ENCODE results near the gene SEMA3C.

Gene SEMA3C

DNA sequence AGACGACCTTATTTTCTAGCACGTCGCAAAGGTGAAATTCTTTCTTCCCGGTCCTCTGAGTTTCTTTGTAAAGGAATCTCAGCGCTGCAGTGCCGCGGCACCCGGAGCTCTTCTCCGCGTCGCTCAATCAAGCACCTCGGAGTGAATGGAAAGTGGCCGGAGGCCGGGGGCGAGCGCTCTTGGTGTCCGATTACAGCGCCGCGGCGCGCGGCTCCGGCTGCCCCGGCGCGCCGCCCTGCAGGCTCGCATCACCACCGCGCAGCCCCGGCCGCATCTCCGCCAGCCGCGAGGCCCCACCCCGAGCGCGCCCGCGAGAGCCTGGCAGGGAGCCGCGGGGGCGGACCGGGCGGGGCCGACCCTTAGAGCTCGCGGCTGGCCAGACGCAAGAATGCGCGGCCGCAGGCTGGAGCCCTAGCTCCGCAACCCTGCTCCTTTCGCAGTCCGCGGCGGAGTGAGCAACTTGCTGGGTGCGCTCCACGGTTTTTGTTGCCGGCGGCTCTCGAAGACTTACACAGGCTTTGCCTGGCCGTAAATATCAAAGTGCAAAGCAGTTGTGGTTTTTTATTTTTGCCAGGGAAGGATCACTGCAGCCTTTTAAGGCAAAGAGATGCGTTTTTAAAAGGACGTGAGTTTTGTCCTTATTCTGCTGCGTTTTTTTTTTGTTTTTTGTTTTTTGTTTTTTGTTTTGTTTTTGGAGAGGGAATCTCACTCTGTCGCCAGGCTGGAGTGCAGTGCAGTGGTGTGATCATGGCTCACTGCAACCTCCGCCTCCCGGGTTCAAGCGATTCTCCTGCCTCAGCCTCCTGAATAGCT is at the start of gene SEMA3C:
TSS of gene SEMA3C (minus strand) at position 143 of the 813 bp plus-strand sequence. CDS start 2,270 bp downstream, outside the sequence.
- in situ Hi-C loops (cut with MboI; ENCODE audit: low pct_unique_long_range_greater_than_20kb, low sequenced_read_pairs, unreplicated experiment), result no loop called here
- peak; percentile 72 for DNase-seq (ENCODE audit: low spot score)
- TF ChIP-seq, protein P1, sequence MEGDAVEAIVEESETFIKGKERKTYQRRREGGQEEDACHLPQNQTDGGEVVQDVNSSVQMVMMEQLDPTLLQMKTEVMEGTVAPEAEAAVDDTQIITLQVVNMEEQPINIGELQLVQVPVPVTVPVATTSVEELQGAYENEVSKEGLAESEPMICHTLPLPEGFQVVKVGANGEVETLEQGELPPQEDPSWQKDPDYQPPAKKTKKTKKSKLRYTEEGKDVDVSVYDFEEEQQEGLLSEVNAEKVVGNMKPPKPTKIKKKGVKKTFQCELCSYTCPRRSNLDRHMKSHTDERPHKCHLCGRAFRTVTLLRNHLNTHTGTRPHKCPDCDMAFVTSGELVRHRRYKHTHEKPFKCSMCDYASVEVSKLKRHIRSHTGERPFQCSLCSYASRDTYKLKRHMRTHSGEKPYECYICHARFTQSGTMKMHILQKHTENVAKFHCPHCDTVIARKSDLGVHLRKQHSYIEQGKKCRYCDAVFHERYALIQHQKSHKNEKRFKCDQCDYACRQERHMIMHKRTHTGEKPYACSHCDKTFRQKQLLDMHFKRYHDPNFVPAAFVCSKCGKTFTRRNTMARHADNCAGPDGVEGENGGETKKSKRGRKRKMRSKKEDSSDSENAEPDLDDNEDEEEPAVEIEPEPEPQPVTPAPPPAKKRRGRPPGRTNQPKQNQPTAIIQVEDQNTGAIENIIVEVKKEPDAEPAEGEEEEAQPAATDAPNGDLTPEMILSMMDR (IDR thresholded peaks at IDR 0.05; ENCODE audit: extremely low read depth, insufficient read depth, missing control alignments), result no peak

DNA sequence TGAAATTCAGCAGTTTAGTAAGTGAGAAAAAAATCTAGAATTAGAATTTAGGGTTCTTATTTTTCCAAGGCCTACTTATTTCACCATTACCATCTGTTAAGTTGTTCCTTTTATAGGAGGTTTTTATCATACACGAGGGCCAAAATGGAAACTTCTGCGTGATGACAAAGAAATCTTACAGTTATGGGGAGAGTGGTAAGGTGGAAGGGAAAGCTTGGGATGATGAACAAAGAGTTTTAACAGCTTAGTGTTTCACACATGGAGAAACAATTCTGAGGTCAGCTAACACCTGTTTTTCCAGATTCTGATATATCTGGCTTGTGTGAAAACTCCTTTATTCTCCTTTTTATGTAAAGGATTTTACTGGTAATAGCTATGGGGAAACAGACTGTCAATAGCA is 49.8 kb upstream of the SEMA3C start:
- in situ Hi-C loops (cut with MboI; ENCODE audit: low pct_unique_long_range_greater_than_20kb, low sequenced_read_pairs, unreplicated experiment), result no loop called here
- TF ChIP-seq, protein P1 (IDR thresholded peaks at IDR 0.05; ENCODE audit: extremely low read depth, insufficient read depth, missing control alignments), result no peak
- DNase-seq (ENCODE audit: low spot score), result no peak

DNA sequence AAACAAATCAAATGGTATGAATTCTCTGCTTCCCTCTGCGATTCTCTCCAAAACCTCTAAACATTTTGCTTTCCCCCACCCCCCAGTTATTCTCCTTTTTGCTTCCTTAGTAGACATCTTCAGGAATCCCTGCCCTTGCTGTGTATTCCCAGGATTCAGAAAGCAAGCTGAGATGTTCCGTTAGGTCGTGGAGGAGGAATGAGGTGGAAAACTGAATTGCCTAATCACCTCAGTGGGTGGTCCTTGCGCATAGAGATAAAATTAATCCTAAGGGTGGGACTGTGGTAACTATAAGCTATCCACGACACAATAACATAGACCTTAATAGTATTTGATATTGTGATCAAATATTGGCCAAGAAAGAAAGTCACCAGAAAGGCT is 49.1 kb upstream of the SEMA3C start:
- no peak for DNase-seq (ENCODE audit: low spot score)
- TF ChIP-seq, protein P1 (IDR thresholded peaks at IDR 0.05; ENCODE audit: extremely low read depth, insufficient read depth, missing control alignments), result no peak

DNA sequence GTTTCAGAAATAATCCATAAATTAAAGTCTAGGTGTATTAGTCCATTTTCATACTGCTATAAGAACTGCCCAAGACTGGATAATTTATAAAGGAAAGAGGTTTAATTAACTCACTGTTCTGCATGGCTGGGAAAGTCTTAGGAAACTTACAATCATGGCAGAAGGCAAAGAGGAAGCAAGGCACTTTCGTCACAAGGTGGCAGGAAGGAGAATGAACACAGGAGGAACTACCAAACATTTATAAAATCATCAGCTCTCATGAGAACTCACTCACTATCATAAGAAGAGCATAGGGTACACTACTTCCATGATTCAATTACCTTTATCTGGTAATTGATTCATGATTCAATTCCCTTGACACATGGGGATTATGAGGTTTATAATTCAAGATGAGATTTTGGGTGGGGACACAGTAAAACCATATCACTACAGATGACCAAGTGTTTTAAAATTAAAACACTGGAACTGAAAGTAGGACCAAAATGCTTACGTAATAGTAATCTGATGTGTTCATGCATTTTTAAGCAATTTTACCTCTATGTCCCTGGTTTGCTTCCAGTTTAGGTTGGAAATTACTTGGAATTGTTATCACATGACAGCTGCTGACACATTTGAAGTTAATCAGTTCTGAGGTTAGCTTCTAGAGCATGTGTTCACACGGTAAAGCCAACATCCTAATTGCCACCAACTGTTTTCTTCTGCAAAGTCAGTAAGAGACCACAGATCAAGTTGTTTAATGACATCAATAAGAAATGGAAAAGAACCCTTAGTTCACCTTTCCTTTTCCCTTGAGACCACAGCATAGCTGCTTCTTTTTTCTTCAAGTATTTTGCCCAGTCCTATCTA is 48.4 kb upstream of the SEMA3C start:
- TF ChIP-seq, protein P1 (IDR thresholded peaks at IDR 0.05; ENCODE audit: extremely low read depth, insufficient read depth, missing control alignments), result no peak
- DNase-seq (ENCODE audit: low spot score), result no peak

More for the DNA sequence above, 49.1 kb upstream of the SEMA3C start:
- in situ Hi-C loops (cut with MboI; ENCODE audit: low pct_unique_long_range_greater_than_20kb, low sequenced_read_pairs, unreplicated experiment), result no loop called here

DNA sequence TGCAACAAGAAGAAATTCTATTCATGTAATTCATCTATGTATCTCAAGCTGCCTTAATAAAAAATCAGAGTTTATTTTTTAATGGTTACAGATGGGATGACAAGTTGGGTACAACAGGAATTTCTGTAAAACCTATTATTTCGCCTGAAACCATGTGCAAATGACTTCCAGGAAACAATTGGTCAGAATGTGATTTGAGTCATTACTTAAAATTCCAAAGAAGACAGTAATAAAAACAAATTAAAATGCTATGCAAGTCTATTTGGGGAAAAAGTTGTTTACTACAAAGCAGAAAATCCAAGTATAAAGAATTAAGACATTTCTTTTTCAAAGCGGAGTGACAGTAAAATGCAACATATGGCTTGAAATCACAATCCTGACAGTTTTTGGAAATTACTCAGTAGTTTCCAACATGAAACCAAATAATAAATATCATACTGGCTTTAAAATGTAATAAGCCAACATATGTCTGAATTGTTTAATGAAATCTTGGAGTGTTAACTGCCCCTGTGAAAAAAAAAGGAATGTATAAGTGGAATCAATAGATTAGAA is 41.5 kb upstream of the SEMA3C start:
- no peak for DNase-seq (ENCODE audit: low spot score)
- TF ChIP-seq, protein P1 (IDR thresholded peaks at IDR 0.05; ENCODE audit: extremely low read depth, insufficient read depth, missing control alignments), result no peak
- in situ Hi-C loops (cut with MboI; ENCODE audit: low pct_unique_long_range_greater_than_20kb, low sequenced_read_pairs, unreplicated experiment), result no loop called here

More for the DNA sequence above, 48.4 kb upstream of the SEMA3C start:
- in situ Hi-C loops (cut with MboI; ENCODE audit: low pct_unique_long_range_greater_than_20kb, low sequenced_read_pairs, unreplicated experiment), result no loop called here

DNA sequence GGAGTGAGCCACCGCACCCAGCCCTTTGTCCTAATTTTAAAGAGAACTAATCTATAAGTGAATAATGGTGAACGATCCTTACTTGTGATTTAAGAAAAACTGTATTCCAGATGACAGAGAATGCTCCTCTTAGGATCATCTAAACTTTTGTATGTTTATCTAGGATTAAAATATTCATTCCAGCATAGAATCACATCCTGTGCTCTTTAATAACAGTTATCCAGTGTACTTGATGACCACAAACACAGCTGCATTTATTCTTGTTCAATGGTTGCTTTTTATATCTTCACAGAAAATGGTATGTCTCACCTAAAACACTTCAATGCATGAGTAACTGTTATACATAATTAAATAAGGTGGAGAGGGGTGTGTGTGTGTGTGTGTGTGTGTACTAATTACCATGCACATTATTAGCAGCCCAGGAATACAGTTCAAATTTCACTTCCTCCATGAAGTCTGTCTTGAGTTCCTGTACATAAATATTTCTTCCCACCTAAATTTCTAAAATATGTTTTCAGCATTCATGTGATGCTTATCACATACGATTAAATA is 38.5 kb upstream of the SEMA3C start:
- TF ChIP-seq, protein P1 (IDR thresholded peaks at IDR 0.05; ENCODE audit: extremely low read depth, insufficient read depth, missing control alignments), result no peak
- in situ Hi-C loops (cut with MboI; ENCODE audit: low pct_unique_long_range_greater_than_20kb, low sequenced_read_pairs, unreplicated experiment), result no loop called here
- no peak for DNase-seq (ENCODE audit: low spot score)

Data from GM13977 (cell line).